Esophagus (tissue), 2 donors: ENCODE data around the gene VWA3A. TPM values are rescaled to one million over a fixed set of nuclear protein-coding genes. Genes with fewer than 3 reads are reported as not detected.

Experiments
- H3K27ac ChIP-seq, 2 donors: one replicate each; pipeline ENCODE4 v1.5.1; 2013; ENCODE audit warnings: low read depth in 2 of 2, mild to moderate bottlenecking in 2 of 2, inconsistent platforms in 1 of 2, low read length in 1 of 2, moderate library complexity in 1 of 2
- H3K27me3 ChIP-seq, 2 donors: one replicate each; pipeline ENCODE4 v1.6.1; 2013; ENCODE audit warnings: low read length in 2 of 2, control low read depth in 1 of 2, mild to moderate bottlenecking in 1 of 2; ENCODE audit not compliant: insufficient read depth in 2 of 2, control insufficient read depth in 1 of 2
- H3K36me3 ChIP-seq, 2 donors: one replicate each; pipeline ENCODE4 v1.6.1; 2013; ENCODE audit warnings: low read length in 1 of 2; ENCODE audit not compliant: control insufficient read depth in 2 of 2, insufficient read depth in 2 of 2
- H3K4me1 ChIP-seq, 2 donors: one replicate each; pipeline ENCODE4 v1.6.1; 2013; ENCODE audit warnings: low read length in 1 of 2; ENCODE audit not compliant: control insufficient read depth in 2 of 2, insufficient read depth in 2 of 2
- H3K4me3 ChIP-seq, 2 donors: one replicate each; pipeline ENCODE4 v1.5.1; 2013; ENCODE audit warnings: low read length in 2 of 2, mild to moderate bottlenecking in 2 of 2, low read depth in 1 of 2, moderate library complexity in 1 of 2
- H3K9me3 ChIP-seq, 2 donors: one replicate each; pipeline ENCODE4 v1.6.1; 2013; ENCODE audit warnings: mild to moderate bottlenecking in 2 of 2, low read depth in 1 of 2, low read length in 1 of 2, moderate library complexity in 1 of 2; ENCODE audit not compliant: control insufficient read depth in 2 of 2, insufficient read depth in 1 of 2
- WGBS, 2 donors: extraction: QIAGEN DNeasy Blood & Tissue Kit; methylation state at CpG; one replicate each; pipeline ENCODE4 v1.1.7; 2013; 5-methylcytosine and 5-hydroxymethylcytosine counted together
- polyA plus RNA-seq, 2 donors: library from polyadenylated mRNA; stranded (reverse); fragments of 200-250 nt; gene quantifications; one replicate each; pipeline ENCODE4 v1.2.3, GENCODE V29; 2013
- donor health status: healthy with polysubstance abuse.
- donor health status: Bipolar disorder and iron deficiency.

Gene VWA3A
- polyA plus RNA-seq, 2 donors = 0.01 to 0.24 TPM

GRCh38 chr16:22065252-22065651 lies 27.1 kb upstream of the VWA3A start:
- H3K4me1 ChIP-seq = no peaks in the 10 kb centered on the region
- H3K27me3 ChIP-seq = no peaks in the 10 kb centered on the region
- 36 to 74% methylated on average over 1 of the region's 1 CpG for WGBS, 2 donors
- H3K9me3 ChIP-seq = no peaks in the 10 kb centered on the region
- H3K36me3 ChIP-seq = no peaks in the 10 kb centered on the region
- H3K27ac ChIP-seq = no peak overlapping the region
- no peak overlapping the region for H3K4me3 ChIP-seq

DNA sequence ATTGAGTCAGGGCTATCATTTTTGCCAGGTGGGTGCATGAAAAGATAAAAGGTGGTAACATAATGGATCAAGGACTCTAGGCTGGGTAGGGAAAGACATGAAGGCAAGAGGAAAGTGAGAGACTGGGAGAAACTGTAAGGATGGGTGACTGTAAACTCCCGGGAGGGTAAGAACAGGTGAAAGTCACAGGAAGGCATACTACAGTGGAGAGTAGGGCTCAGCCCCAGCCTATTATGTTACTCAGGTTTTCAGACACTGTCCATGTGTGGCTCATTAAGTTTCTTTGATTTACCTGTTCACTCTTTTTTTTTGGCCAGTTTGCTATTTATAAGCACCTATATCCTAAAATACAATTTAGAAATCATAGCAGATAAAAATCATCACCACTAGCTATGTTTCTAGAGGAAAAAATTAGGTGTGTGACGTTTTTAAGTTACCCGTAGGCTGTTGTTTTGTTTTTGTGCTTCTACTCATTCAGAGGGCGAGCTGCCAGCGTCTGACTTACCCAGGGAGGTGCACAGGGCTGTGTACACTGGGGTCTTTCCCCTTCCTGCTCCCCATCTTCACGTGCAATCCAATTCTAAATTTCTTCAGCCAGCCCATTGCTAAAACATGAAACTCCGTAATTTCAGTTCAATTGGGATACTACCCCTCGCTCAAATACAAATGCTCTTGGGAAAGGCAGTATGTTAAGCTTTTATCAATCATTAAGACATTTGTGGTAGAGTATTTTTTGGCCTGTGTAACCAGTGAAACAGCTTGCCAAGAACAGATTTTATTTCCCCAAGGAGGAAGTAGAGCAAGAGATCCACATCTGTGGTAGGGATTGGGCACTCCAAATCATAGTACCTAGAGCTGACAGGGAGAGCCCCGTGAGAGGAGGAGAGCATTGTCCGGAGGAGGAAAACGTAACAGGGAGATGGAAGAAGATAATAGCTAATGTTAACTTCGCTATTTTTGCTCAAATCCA lies 21.7 kb upstream of the VWA3A start:
- no peaks in the 10 kb centered on the region for H3K36me3 ChIP-seq
- no peaks in the 10 kb centered on the region for H3K9me3 ChIP-seq
- H3K4me3 ChIP-seq = no peak overlapping the region
- no peaks in the 10 kb centered on the region for H3K27me3 ChIP-seq
- H3K4me1 ChIP-seq = no peaks in the 10 kb centered on the region
- whole genome bisulfite sequencing, 2 donors = 31 to 50% methylated on average over 12 of the region's 12 CpGs
- peak overlapping the region in 1 of 2 donors; percentile 37 for H3K27ac ChIP-seq

DNA sequence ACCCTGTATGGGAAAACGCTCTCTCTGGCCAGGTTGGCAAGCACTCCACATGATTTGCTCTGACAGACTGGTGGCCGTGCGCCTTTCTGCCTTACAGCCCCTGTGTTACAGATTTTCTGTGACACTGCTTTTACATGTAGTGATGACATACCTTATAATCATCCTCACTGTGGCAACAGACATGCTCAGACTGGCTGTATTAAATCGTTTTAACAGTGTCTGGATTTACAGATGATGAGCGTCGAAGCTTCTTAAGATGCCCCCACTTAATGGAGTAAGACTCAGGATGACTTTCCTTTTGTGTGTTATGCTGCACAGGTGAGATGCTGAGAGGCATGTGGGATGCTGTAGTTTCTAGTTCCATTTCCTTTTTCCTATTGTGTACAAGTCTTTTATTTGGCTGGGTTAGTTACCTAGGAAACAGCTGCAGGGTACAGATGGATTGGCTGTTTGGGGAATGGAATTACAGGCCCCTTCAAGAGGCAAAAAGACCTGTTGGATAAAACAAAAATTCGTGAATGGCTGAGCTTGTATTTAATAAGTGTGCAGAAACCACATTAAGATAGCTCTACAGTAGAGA lies 20.9 kb upstream of the VWA3A start:
- WGBS, 2 donors = 57 to 68% methylated on average over 7 of the region's 7 CpGs
- Histone ChIP-seq H3K4me3 (no peak overlapping the region), H3K27me3 (no peaks in the 10 kb centered on the region), H3K27ac (peak overlapping the region in 1 of 2 donors; percentile 29), H3K36me3 (no peaks in the 10 kb centered on the region), H3K4me1 (no peaks in the 10 kb centered on the region), H3K9me3 (no peaks in the 10 kb centered on the region)

DNA sequence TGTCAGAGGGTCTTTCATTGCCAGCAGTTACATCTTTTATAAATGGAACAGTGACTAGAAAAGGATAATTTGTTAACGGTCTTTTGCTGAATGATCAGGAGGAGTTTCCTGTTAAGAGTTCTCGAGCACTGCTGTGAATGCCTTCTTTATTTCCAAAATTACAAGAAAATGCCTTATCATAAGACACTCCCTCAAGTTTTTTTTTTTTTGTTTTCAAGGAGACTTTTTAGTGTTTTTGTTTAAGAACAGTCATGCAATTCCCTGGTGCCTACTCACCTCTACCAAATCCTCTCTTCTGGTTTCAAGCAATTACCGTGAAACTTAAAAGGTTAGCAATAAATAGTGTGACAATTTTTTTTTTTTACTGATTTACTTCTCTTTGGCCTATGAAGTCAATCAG lies 19.0 kb upstream of the VWA3A start:
- H3K36me3 ChIP-seq = no peaks in the 10 kb centered on the region
- no peak overlapping the region for H3K27ac ChIP-seq
- no peaks in the 10 kb centered on the region for H3K27me3 ChIP-seq
- H3K4me1 ChIP-seq = no peaks in the 10 kb centered on the region
- no peak overlapping the region for H3K4me3 ChIP-seq
- 84 to 86% methylated on average over 3 of the region's 3 CpGs for WGBS, 2 donors
- H3K9me3 ChIP-seq = no peaks in the 10 kb centered on the region

DNA sequence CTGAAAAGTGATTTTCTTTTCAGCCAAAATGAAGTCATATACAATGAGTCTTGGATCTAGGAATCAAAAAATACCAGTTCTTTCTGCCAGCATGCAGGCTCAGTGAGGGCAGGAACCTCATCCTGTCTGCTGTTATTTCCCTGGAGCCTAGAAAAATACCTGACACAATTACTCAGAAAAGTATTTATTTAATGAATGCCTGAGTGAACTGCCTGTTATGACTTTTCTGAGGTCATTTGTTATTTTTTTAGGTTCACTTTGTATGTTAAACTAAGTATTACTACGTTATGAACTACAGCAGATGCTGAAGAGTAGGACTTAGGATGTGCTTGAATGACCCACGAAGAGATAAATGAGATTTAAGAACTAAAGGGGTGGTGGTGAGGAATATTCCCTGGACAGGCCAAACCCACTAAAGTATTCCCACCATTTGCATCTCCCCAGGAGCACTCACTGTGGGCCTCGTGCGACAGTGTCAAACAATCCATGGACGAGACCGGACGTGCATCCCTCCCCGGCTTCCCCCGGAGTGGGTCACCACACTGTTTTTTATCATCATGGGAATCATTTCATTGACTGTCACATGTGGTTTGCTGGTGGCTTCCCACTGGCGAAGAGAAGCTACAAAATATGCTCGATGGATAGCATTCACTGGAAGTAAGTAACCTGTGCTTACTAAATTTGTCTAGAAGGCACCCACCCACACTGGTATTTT lies 17.1 kb upstream of the VWA3A start:
- H3K27ac ChIP-seq = no peak overlapping the region
- H3K27me3 ChIP-seq = no peaks in the 10 kb centered on the region
- H3K4me1 ChIP-seq = no peaks in the 10 kb centered on the region
- no peaks in the 10 kb centered on the region for H3K36me3 ChIP-seq
- H3K9me3 ChIP-seq = no peaks in the 10 kb centered on the region
- H3K4me3 ChIP-seq = no peak overlapping the region
- 90 to 93% methylated on average over 11 of the region's 11 CpGs for WGBS, 2 donors

GRCh38 chr16:22075776-22076175 lies 16.6 kb upstream of the VWA3A start:
- H3K9me3 ChIP-seq = no peaks in the 10 kb centered on the region
- no peaks in the 10 kb centered on the region for H3K36me3 ChIP-seq
- no peaks in the 10 kb centered on the region for H3K4me1 ChIP-seq
- H3K27me3 ChIP-seq = no peaks in the 10 kb centered on the region
- 91 to 95% methylated on average over 1 of the region's 1 CpG for WGBS, 2 donors
- H3K27ac ChIP-seq = no peak overlapping the region
- H3K4me3 ChIP-seq = no peak overlapping the region

DNA sequence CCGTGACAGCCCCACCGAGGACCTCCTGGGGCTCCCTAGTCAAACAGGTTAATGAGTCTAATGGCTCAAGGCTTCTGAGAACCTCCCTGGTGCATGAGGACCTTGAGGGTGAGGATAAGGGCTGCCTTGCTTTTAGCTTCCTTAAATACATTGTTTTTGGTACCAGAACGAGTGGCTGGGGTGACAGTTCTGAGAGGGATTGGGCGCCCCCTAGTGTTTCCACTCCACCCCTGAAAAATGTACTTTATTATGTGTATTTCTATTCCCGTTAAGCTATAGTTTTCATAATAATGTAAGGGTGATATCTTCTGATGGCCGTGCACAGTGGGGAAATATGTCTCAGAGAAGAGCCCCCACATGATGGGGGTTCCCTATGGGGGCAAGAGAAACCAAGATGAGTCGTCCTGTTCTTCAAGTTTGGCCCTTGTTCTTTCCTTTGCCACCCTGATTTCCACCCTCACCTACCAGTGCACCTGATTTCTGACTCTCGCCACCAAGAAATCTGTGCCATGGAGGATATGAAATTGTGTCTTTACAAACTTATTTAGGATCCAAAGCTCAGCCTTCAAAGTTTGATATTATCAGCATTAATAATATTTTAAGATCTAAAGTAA lies 14.5 kb upstream of the VWA3A start:
- Histone ChIP-seq H3K4me3 (no peak overlapping the region), H3K27ac (no peak overlapping the region), H3K4me1 (no peaks in the 10 kb centered on the region), H3K9me3 (no peaks in the 10 kb centered on the region), H3K36me3 (no peaks in the 10 kb centered on the region), H3K27me3 (no peaks in the 10 kb centered on the region)
- 41 to 42% methylated on average over 8 of the region's 8 CpGs for WGBS, 2 donors

DNA sequence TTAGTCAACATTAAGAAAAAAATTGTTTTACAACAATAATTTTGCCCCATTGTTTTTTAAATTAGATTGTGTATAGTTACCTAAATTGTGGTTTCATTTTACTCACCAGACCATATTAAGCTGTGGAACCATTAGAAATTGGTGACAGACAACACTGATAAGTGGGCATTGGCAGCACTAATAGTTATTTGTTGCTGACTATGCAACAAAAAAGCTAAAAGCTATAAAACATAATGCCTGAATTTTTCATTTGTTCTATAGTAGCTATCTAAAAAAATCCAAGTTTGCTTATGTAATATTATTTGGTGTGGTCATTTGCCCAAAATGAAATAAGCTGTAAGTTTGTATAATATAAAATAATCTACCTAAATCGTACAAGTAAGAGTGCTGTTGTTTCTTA lies 13.7 kb upstream of the VWA3A start:
- Histone ChIP-seq H3K4me3 (no peak overlapping the region), H3K9me3 (no peaks in the 10 kb centered on the region), H3K27ac (no peak overlapping the region), H3K27me3 (no peaks in the 10 kb centered on the region), H3K36me3 (no peaks in the 10 kb centered on the region), H3K4me1 (no peaks in the 10 kb centered on the region)
- 75 to 85% methylated on average over 1 of the region's 1 CpG for WGBS, 2 donors

- Histone ChIP-seq H3K27ac (no peak overlapping the region), H3K27me3 (no peaks in the 10 kb centered on the region), H3K36me3 (no peaks in the 10 kb centered on the region), H3K4me1 (no peaks in the 10 kb centered on the region), H3K9me3 (no peaks in the 10 kb centered on the region), H3K4me3 (no peak overlapping the region)
- WGBS, 2 donors = 91 to 94% methylated on average over 3 of the region's 3 CpGs
Observed at GRCh38 chr16:22081050-22081449, 11.3 kb upstream of the VWA3A start.
